ENCODE measurements around the gene ADAMTS18. TPM values are rescaled to one million over a fixed set of nuclear protein-coding genes. Genes with fewer than 3 reads are reported as not detected.

ADAMTS18 gene
- total RNA-seq, 2 experiments from 2014 or later: not detected

DNA sequence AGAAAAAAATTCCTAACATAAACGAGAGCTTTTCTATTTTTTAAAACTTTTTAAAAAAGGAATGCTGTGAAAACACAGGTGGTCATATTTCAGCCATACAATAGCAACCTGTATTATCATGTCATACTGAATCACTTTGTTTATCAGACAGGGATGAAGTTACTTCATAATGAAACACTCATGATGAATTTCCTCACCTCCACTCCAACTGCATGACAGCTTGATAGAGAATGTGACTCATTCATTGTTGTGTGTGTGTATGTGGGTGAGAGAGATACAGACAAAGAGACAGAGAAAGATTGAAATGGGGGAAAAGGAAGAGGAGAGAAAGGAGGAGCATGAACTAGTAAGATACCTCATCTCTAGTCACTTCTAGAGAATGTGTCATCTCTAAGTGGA is 126.7 kb downstream of the ADAMTS18 start:
- no peak overlapping the region for H3K27ac ChIP-seq (ENCODE audit: low read depth, low read length, poor library complexity, severe bottlenecking)
- TF ChIP-seq EZH2phosphoT487 (IDR thresholded peaks at IDR 0.05; ENCODE audit: borderline replicate concordance, low read depth, low read length): no peak
- no peaks in the 10 kb centered on the region for H3K9me3 ChIP-seq (ENCODE audit: low read length)
- H3K4me1 ChIP-seq (ENCODE audit: insufficient read depth, low read length, poor library complexity, severe bottlenecking): no peaks in the 10 kb centered on the region
- no peak for DNase-seq (ENCODE audit: low spot score)
- no peak overlapping the region for H3K4me3 ChIP-seq (ENCODE audit: low read depth, low read length, poor library complexity, severe bottlenecking)
- H3K79me2 ChIP-seq (ENCODE audit: insufficient read depth, low read depth, low read length): no peaks in the 10 kb centered on the region
- intact Hi-C loops (cut with micrococcal nuclease; ENCODE audit: unreplicated experiment): no loop called here
- H2AFZ ChIP-seq (ENCODE audit: low read length): no peak overlapping the region
- no peaks in the 10 kb centered on the region for H3K9me2 ChIP-seq (ENCODE audit: insufficient read depth, low read length)
- ChIA-PET POLR2A (interaction anchor here (2.7 kb wide), 1 partner anchor 8 kb away, joined by 9 read pairs; no protein-coding TSS in a partner anchor), CTCF (ENCODE audit: unreplicated experiment) (interaction anchor here (0.6 kb wide), 2 partner anchors 11 to 670 kb away, joined by 3 to 4 read pairs; no protein-coding TSS in a partner anchor)
- no peak overlapping the region for H3K4me2 ChIP-seq (ENCODE audit: low read length)
- no peaks in the 10 kb centered on the region for H3K36me3 ChIP-seq (ENCODE audit: insufficient read depth, low read length)
- BruUV-seq (replicated peaks): no TSS peak
- no peaks in the 10 kb centered on the region for H4K20me1 ChIP-seq (ENCODE audit: insufficient read depth, low read length)

DNA sequence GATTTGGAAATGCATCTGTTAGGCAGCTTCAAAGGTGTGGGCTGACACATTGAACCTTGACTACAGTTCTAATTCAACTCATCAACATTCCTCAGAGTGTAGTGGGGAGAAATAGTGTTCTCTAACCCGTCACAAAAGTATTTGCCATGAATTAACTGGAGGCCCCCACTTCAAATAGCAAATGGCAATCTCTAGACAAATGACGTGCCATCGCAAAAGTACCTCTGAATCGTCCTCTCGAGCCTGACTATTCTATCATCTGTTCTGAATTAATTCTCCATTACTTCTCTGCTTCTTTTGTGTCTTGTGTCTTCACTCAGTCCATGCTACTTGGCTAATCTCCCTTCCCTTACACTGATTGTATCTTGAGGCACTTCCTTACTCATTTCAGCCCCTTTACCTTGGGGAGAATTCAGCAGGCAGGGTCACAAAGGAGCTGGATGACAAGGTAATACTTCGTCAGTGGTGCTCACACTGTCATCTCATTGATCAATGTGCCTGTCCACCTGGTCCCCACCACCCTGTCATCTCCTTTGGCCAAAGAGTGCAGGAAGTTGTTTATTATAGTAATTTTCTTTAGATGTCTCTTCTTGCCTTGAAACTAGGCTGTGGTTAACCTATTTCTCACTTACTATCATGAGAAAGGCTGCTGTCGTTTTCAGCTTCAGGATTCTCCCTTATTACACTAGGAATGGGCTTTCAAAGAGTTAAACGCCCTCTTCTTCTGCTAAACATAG is 127.2 kb downstream of the ADAMTS18 start:
- no peaks in the 10 kb centered on the region for H3K36me3 ChIP-seq (ENCODE audit: insufficient read depth, low read length)
- no peaks in the 10 kb centered on the region for H3K4me1 ChIP-seq (ENCODE audit: insufficient read depth, low read length, poor library complexity, severe bottlenecking)
- H3K4me3 ChIP-seq (ENCODE audit: low read depth, low read length, poor library complexity, severe bottlenecking): no peak overlapping the region
- H4K20me1 ChIP-seq (ENCODE audit: insufficient read depth, low read length): no peaks in the 10 kb centered on the region
- DNase-seq (ENCODE audit: low spot score): no peak
- H3K4me2 ChIP-seq (ENCODE audit: low read length): no peak overlapping the region
- ChIA-PET POLR2A (no interaction called here), CTCF (ENCODE audit: unreplicated experiment) (interaction anchor here (0.6 kb wide), 1 partner anchor 670 kb away, joined by 4 read pairs; no protein-coding TSS in a partner anchor)
- TF ChIP-seq, protein P1, sequence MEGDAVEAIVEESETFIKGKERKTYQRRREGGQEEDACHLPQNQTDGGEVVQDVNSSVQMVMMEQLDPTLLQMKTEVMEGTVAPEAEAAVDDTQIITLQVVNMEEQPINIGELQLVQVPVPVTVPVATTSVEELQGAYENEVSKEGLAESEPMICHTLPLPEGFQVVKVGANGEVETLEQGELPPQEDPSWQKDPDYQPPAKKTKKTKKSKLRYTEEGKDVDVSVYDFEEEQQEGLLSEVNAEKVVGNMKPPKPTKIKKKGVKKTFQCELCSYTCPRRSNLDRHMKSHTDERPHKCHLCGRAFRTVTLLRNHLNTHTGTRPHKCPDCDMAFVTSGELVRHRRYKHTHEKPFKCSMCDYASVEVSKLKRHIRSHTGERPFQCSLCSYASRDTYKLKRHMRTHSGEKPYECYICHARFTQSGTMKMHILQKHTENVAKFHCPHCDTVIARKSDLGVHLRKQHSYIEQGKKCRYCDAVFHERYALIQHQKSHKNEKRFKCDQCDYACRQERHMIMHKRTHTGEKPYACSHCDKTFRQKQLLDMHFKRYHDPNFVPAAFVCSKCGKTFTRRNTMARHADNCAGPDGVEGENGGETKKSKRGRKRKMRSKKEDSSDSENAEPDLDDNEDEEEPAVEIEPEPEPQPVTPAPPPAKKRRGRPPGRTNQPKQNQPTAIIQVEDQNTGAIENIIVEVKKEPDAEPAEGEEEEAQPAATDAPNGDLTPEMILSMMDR (conservative IDR thresholded peaks at IDR 0.05; ENCODE audit: low read length): no peak
- no peak for TF ChIP-seq EZH2phosphoT487 (IDR thresholded peaks at IDR 0.05; ENCODE audit: borderline replicate concordance, low read depth, low read length)
- no TSS peak for BruUV-seq (replicated peaks)
- no peak overlapping the region for H3K27ac ChIP-seq (ENCODE audit: low read depth, low read length, poor library complexity, severe bottlenecking)
- no peaks in the 10 kb centered on the region for H3K9me3 ChIP-seq (ENCODE audit: low read length)
- intact Hi-C loops (cut with micrococcal nuclease; ENCODE audit: unreplicated experiment): no loop called here
- no peaks in the 10 kb centered on the region for H3K79me2 ChIP-seq (ENCODE audit: insufficient read depth, low read depth, low read length)
- no peak overlapping the region for H2AFZ ChIP-seq (ENCODE audit: low read length)
- H3K9me2 ChIP-seq (ENCODE audit: insufficient read depth, low read length): no peaks in the 10 kb centered on the region

DNA sequence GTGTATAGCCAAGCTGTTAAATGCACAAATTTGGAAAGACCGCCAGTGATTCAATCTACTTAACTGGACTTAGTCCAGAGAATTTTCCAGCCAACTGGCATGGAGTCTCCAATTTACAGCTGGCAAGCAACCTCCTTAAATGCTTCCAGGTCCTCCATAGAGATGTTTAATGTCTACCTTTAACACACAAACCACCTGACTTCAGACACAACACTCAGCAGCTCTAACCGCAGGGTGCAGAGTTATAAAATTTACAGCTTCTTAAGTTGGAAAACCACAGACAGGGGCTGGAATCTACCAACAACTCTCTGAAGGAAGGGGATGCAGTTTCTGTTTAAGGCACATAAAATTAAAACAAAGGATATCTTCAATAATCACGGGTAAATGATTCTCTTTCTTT is 128.8 kb downstream of the ADAMTS18 start:
- DNase-seq (ENCODE audit: low spot score): no peak
- Histone ChIP-seq H2AFZ (ENCODE audit: low read length) (no peak overlapping the region), H4K20me1 (ENCODE audit: insufficient read depth, low read length) (no peaks in the 10 kb centered on the region), H3K4me2 (ENCODE audit: low read length) (no peak overlapping the region), H3K27ac (ENCODE audit: low read depth, low read length, poor library complexity, severe bottlenecking) (no peak overlapping the region), H3K9me2 (ENCODE audit: insufficient read depth, low read length) (no peaks in the 10 kb centered on the region), H3K36me3 (ENCODE audit: insufficient read depth, low read length) (no peaks in the 10 kb centered on the region), H3K4me1 (ENCODE audit: insufficient read depth, low read length, poor library complexity, severe bottlenecking) (no peaks in the 10 kb centered on the region), H3K79me2 (ENCODE audit: insufficient read depth, low read depth, low read length) (no peaks in the 10 kb centered on the region), H3K4me3 (ENCODE audit: low read depth, low read length, poor library complexity, severe bottlenecking) (no peak overlapping the region), H3K9me3 (ENCODE audit: low read length) (no peaks in the 10 kb centered on the region)
- POLR2A ChIA-PET: interaction anchor here (0.7 kb wide), 1 partner anchor 9 kb away, joined by 3 read pairs; no protein-coding TSS in a partner anchor
- TF ChIP-seq, protein P1 (conservative IDR thresholded peaks at IDR 0.05; ENCODE audit: low read length): no peak
- TF ChIP-seq EZH2phosphoT487 (IDR thresholded peaks at IDR 0.05; ENCODE audit: borderline replicate concordance, low read depth, low read length): no peak
- CTCF ChIA-PET (ENCODE audit: unreplicated experiment): no interaction called here
- intact Hi-C loops (cut with micrococcal nuclease; ENCODE audit: unreplicated experiment): no loop called here
- BruUV-seq (replicated peaks): no TSS peak

Data from OCI-LY7 (cell line).